Chondrocyte (in vitro differentiated cells): ENCODE data around the gene ATP2B2. TPM values are rescaled to one million over a fixed set of nuclear protein-coding genes. Genes with fewer than 3 reads are reported as not detected.

Source experiments
- DNase-seq: peaks from one replicate; pipeline ENCODE4 v3.0.0; 2021; ENCODE audit warnings: mixed read lengths, low spot score
- H3K27ac Mint-ChIP-seq: one replicate; pipeline ENCODE4 v1.8.0; 2021; ENCODE audit warnings: mild to moderate bottlenecking, moderate library complexity, mixed read lengths; ENCODE audit not compliant: unreplicated experiment
- H3K27me3 Mint-ChIP-seq: 2 replicates; pipeline ENCODE4 v1.8.0; 2021; ENCODE audit warnings: low read depth, mixed read lengths
- H3K36me3 Mint-ChIP-seq: 2 replicates; pipeline ENCODE4 v1.8.0; 2021; ENCODE audit warnings: low read depth, mixed read lengths
- H3K4me1 Mint-ChIP-seq: 2 replicates; pipeline ENCODE4 v1.8.0; 2021; ENCODE audit warnings: low read depth, mild to moderate bottlenecking, mixed read lengths
- H3K4me3 Mint-ChIP-seq: one replicate; pipeline ENCODE4 v1.8.0; 2021; ENCODE audit warnings: mild to moderate bottlenecking, moderate library complexity, mixed read lengths; ENCODE audit not compliant: unreplicated experiment
- H3K9me3 Mint-ChIP-seq: 2 replicates; pipeline ENCODE4 v1.8.0; 2021; ENCODE audit warnings: low read depth, mixed read lengths
- CTCF ChIP-seq: fragments of 200-600 bp; sonication (generic); IDR thresholded peaks from 2 replicates; pipeline ENCODE4 v1.5.0; 2021; ENCODE audit warnings: antibody characterized with exemption, mild to moderate bottlenecking, moderate library complexity
- total RNA-seq: library from RNA; stranded (reverse); gene quantifications from 3 replicates; pipeline ENCODE4 v1.2.1, GENCODE V29; 2021

The ATP2B2 gene
- total RNA-seq, 1 donor from 2014 or later = 0.25 TPM

GRCh38 chr3:10450494-10451440 lies 54.6 kb downstream of the ATP2B2 start:
- H3K27me3 Mint-ChIP-seq = peaks cover 43% of the 10 kb centered on the region
- no peak overlapping the region for H3K27ac Mint-ChIP-seq
- no peak for TF ChIP-seq CTCF
- peak; percentile 46 for DNase-seq
- H3K36me3 Mint-ChIP-seq = no peaks in the 10 kb centered on the region
- H3K4me1 Mint-ChIP-seq = peaks cover 5% of the 10 kb centered on the region
- H3K4me3 Mint-ChIP-seq = no peak overlapping the region
- no peaks in the 10 kb centered on the region for H3K9me3 Mint-ChIP-seq

GRCh38 chr3:10449436-10449835 lies 56.0 kb downstream of the ATP2B2 start:
- DNase-seq = no peak
- no peaks in the 10 kb centered on the region for H3K36me3 Mint-ChIP-seq
- no peak overlapping the region for H3K27ac Mint-ChIP-seq
- H3K4me1 Mint-ChIP-seq = peaks cover 13% of the 10 kb centered on the region
- peaks cover 35% of the 10 kb centered on the region for H3K27me3 Mint-ChIP-seq
- no peaks in the 10 kb centered on the region for H3K9me3 Mint-ChIP-seq
- H3K4me3 Mint-ChIP-seq = no peak overlapping the region
- TF ChIP-seq CTCF = no peak

GRCh38 chr3:10448544-10448943 lies 56.8 kb downstream of the ATP2B2 start:
- Mint-ChIP-seq H3K4me1 (peaks cover 13% of the 10 kb centered on the region), H3K27ac (no peak overlapping the region), H3K9me3 (no peaks in the 10 kb centered on the region), H3K36me3 (no peaks in the 10 kb centered on the region), H3K27me3 (peaks cover 27% of the 10 kb centered on the region), H3K4me3 (no peak overlapping the region)
- TF ChIP-seq CTCF = no peak
- DNase-seq = no peak

- Mint-ChIP-seq H3K4me3 (no peak overlapping the region), H3K27me3 (peaks cover 19% of the 10 kb centered on the region)
These were observed 57.7 kb downstream of the ATP2B2 start for GRCh38 chr3:10447527-10448260.

More at GRCh38 chr3:10447527-10448260, 57.7 kb downstream of the ATP2B2 start:
- Mint-ChIP-seq H3K9me3 (no peaks in the 10 kb centered on the region), H3K36me3 (no peaks in the 10 kb centered on the region), H3K4me1 (peaks cover 13% of the 10 kb centered on the region), H3K27ac (no peak overlapping the region)
- TF ChIP-seq CTCF = no peak
- peak; percentile 47 for DNase-seq
